HepG2 (cell line): Measurements from ENCODE around the gene NUTF2. TPM values are rescaled to one million over a fixed set of nuclear protein-coding genes. Genes with fewer than 3 reads are reported as not detected.

Experiments used
- ARNT ChIP-seq: fragments of 450-650 bp; IDR thresholded peaks from 2 replicates; pipeline ENCODE4 v1.6.1; 2017
- CTCF ChIP-seq: sonication (generic); formaldehyde crosslinking; IDR thresholded peaks from 2 replicates; pipeline ENCODE4 v1.5.0; 2020; ENCODE audit warnings: mild to moderate bottlenecking, missing genetic modification reagents, moderate library complexity
- DR1 ChIP-seq: sonication (generic); formaldehyde crosslinking; IDR thresholded peaks from 2 replicates; pipeline ENCODE4 v1.8.0; 2021; ENCODE audit warnings: mild to moderate bottlenecking, missing genetic modification reagents, inconsistent platforms
- GMEB1 ChIP-seq: sonication (generic); formaldehyde crosslinking; IDR thresholded peaks from 2 replicates; pipeline ENCODE4 v1.5.1; 2020; ENCODE audit warnings: missing genetic modification reagents, mild to moderate bottlenecking, borderline replicate concordance
- HOXA9 ChIP-seq: sonication (generic); formaldehyde crosslinking; IDR thresholded peaks from 2 replicates; pipeline ENCODE4 v1.8.1; 2022; ENCODE audit warnings: missing genetic modification reagents, mild to moderate bottlenecking, moderate library complexity, borderline replicate concordance
- MAZ ChIP-seq, 2 experiments: sonication (generic) in 1 of 2; formaldehyde crosslinking in 1 of 2; IDR thresholded peaks; 2 replicates each; pipeline versions ENCODE4 v1.5.0 to v1.6.1; 2012 to 2020; ENCODE audit warnings: low read depth in 2 of 2, mild to moderate bottlenecking in 2 of 2, borderline replicate concordance in 1 of 2, improper control_type of control experiment in 1 of 2, low read length in 1 of 2, missing genetic modification reagents in 1 of 2, moderate library complexity in 1 of 2
- NFRKB ChIP-seq: fragments of 450-650 bp; IDR thresholded peaks from 2 replicates; pipeline ENCODE4 v1.6.1; 2017
- SAFB2 ChIP-seq: sonication (generic); formaldehyde crosslinking; IDR thresholded peaks from 2 replicates; pipeline ENCODE4 v1.5.1; 2020; ENCODE audit warnings: missing genetic modification reagents, low read depth, mild to moderate bottlenecking, borderline replicate concordance
- SNAPC2 ChIP-seq: sonication (generic); formaldehyde crosslinking; IDR thresholded peaks from 2 replicates; pipeline ENCODE4 v1.8.1; 2022; ENCODE audit warnings: mild to moderate bottlenecking, missing genetic modification reagents
- TERF1 ChIP-seq: sonication (generic); formaldehyde crosslinking; IDR thresholded peaks from 2 replicates; pipeline ENCODE4 v1.8.0; 2022; ENCODE audit warnings: mild to moderate bottlenecking, missing genetic modification reagents, moderate library complexity
- THYN1 ChIP-seq: sonication (generic); formaldehyde crosslinking; IDR thresholded peaks from 2 replicates; pipeline ENCODE4 v1.8.1; 2023; ENCODE audit warnings: low read depth, mild to moderate bottlenecking, moderate library complexity, missing genetic modification reagents, borderline replicate concordance
- YY1 ChIP-seq: IDR thresholded peaks from 2 replicates; pipeline ENCODE4 v1.6.1; 2011; ENCODE audit warnings: low read length, low read depth, moderate library complexity, mild to moderate bottlenecking; ENCODE audit not compliant: insufficient read depth, insufficient replicate concordance
- ZBTB3 ChIP-seq: sonication (generic); formaldehyde crosslinking; IDR thresholded peaks from 2 replicates; pipeline ENCODE4 v1.4.0; 2020; ENCODE audit warnings: low read depth, mild to moderate bottlenecking, moderate library complexity, missing genetic modification reagents, borderline replicate concordance
- ZKSCAN1 ChIP-seq: fragments of 150-350 bp; IDR thresholded peaks from 2 replicates; pipeline ENCODE4 v1.6.1; 2014; ENCODE audit warnings: low read length
- ZNF496 ChIP-seq: sonication (generic); formaldehyde crosslinking; IDR thresholded peaks from 2 replicates; pipeline ENCODE4 v1.8.1; 2023; ENCODE audit warnings: mild to moderate bottlenecking, moderate library complexity, missing genetic modification reagents; ENCODE audit not compliant: insufficient replicate concordance
- ZNF546 ChIP-seq: sonication (generic); formaldehyde crosslinking; conservative IDR thresholded peaks from 2 replicates; pipeline ENCODE4 v1.8.1; 2023; ENCODE audit warnings: mild to moderate bottlenecking, missing genetic modification reagents
- ZNF570 ChIP-seq: sonication (generic); formaldehyde crosslinking; IDR thresholded peaks from 2 replicates; pipeline ENCODE4 v1.4.0; 2020; ENCODE audit warnings: mild to moderate bottlenecking, missing genetic modification reagents, borderline replicate concordance
- ZNF652 ChIP-seq: IDR thresholded peaks from 2 replicates; pipeline ENCODE4 v1.6.1; 2016; ENCODE audit warnings: low read depth, borderline replicate concordance
- ZNF710 ChIP-seq: sonication (generic); formaldehyde crosslinking; IDR thresholded peaks from 2 replicates; pipeline ENCODE4 v1.5.0; 2020; ENCODE audit warnings: mild to moderate bottlenecking, missing genetic modification reagents, borderline replicate concordance
- ZNF879 ChIP-seq: sonication (generic); formaldehyde crosslinking; IDR thresholded peaks from 2 replicates; pipeline ENCODE4 v1.8.1; 2023; ENCODE audit warnings: missing genetic modification reagents
- polyA plus RNA-seq, 8 experiments: library from polyadenylated mRNA; depleted of rRNA in 3 of 8; stranded (reverse) in 7 of 8; unstranded in 1 of 8; fragments of >200 nt; fragmentation: Illumina TruSeq in 4 of 8; extraction: Trizol in 4 of 8; gene quantifications; 2 replicates each; pipeline versions ENCODE4 v1.2.1 to v1.2.3, GENCODE V29; 2011 to 2016; ENCODE audit warnings: low read depth in 4 of 8, missing spikeins in 1 of 8, mixed read lengths in 1 of 8; ENCODE audit not compliant: insufficient read depth in 1 of 8
- total RNA-seq, 5 experiments: library from RNA; depleted of rRNA; stranded (reverse); fragments of >200 nt; fragmentation: Illumina TruSeq; extraction: Trizol; gene quantifications; 2 replicates each; pipeline ENCODE4 v1.2.3, GENCODE V29; 2016; ENCODE audit warnings: low read depth in 1 of 5

The NUTF2 gene
- total and polyA plus RNA-seq, 2 of the 13 experiments (the other 11 are each of a cell fraction or from before 2014, with no cell fraction given) = 168 to 214 TPM

- peak; percentile 99 for TF ChIP-seq CTCF (CRISPR knock-in tag)
- TF ChIP-seq DR1 (CRISPR knock-in tag) = 0 out of 2 replicates have a peak, but pooled peaks have one; percentile 20
- no peak for TF ChIP-seq THYN1 (CRISPR knock-in tag)
- TF ChIP-seq YY1 = no peak
- TF ChIP-seq ARNT = no peak
- TF ChIP-seq ZNF652 (CRISPR knock-in tag) = no peak
- no peak for TF ChIP-seq ZNF879 (CRISPR knock-in tag)
- no peak for TF ChIP-seq ZNF496 (CRISPR knock-in tag)
- TF ChIP-seq SAFB2 = no peak
- TF ChIP-seq ZKSCAN1 = no peak; the same call in 1 of the 2 replicates
- TF ChIP-seq HOXA9 (CRISPR knock-in tag) = no peak
- peak; percentile 86 for TF ChIP-seq GMEB1
- TF ChIP-seq ZNF570 (CRISPR knock-in tag) = no peak
- TF ChIP-seq ZNF710 = no peak
- TF ChIP-seq MAZ (IDR thresholded peaks at IDR 0.05; ENCODE audit: borderline replicate concordance, low read depth, low read length) = no peak
- peak; percentile 86 for TF ChIP-seq MAZ (CRISPR knock-in tag; IDR thresholded peaks at IDR 0.05; ENCODE audit: low read depth)
- TF ChIP-seq ZBTB3 = no peak
- TF ChIP-seq SNAPC2 (CRISPR knock-in tag) = 0 out of 2 replicates have a peak, but pooled peaks have one; percentile 53
- no peak for TF ChIP-seq TERF1 (CRISPR knock-in tag)
- no peak for TF ChIP-seq ZNF546 (CRISPR knock-in tag)
- no peak for TF ChIP-seq NFRKB
These were observed 4.8 kb upstream of the NUTF2 start, which contains the start of gene THAP11 (continued) for GRCh38 chr16:67841816-67842508.
